ENCODE results near the gene PRDM8.

PRDM8 gene

GRCh38 chr4:80202741-80203553 is 5.6 kb downstream of the PRDM8 start:
- FAIRE-seq, result no peak
- DNase-seq (ENCODE audit: insufficient read length), result no peak
- TF ChIP-seq POLR2AphosphoS5 (IDR thresholded peaks at IDR 0.05; ENCODE audit: low read depth, low read length), result no peak
- no peak for TF ChIP-seq TAF1 (IDR thresholded peaks at IDR 0.05; ENCODE audit: borderline replicate concordance, low read depth, low read length)
- no peak for TF ChIP-seq POLR2A (IDR thresholded peaks at IDR 0.05; ENCODE audit: low read depth, low read length)

GRCh38 chr4:80204433-80205011 is 7.2 kb downstream of the PRDM8 start:
- no peak for FAIRE-seq
- no peak for DNase-seq (ENCODE audit: insufficient read length)
- TF ChIP-seq TAF1 (IDR thresholded peaks at IDR 0.05; ENCODE audit: borderline replicate concordance, low read depth, low read length) (no peak), POLR2A (IDR thresholded peaks at IDR 0.05; ENCODE audit: low read depth, low read length) (no peak), POLR2AphosphoS5 (IDR thresholded peaks at IDR 0.05; ENCODE audit: low read depth, low read length) (no peak)

- FAIRE-seq (no peak), DNase-seq (ENCODE audit: insufficient read length) (no peak)
- TF ChIP-seq TAF1 (IDR thresholded peaks at IDR 0.05; ENCODE audit: borderline replicate concordance, low read depth, low read length), result no peak
- no peak for TF ChIP-seq POLR2A (IDR thresholded peaks at IDR 0.05; ENCODE audit: low read depth, low read length)
- TF ChIP-seq POLR2AphosphoS5 (IDR thresholded peaks at IDR 0.05; ENCODE audit: low read depth, low read length), result no peak
Measured at GRCh38 chr4:80206111-80206510, 8.8 kb downstream of the PRDM8 start.

- FAIRE-seq (no peak), DNase-seq (ENCODE audit: insufficient read length) (no peak)
- TF ChIP-seq POLR2A (IDR thresholded peaks at IDR 0.05; ENCODE audit: low read depth, low read length) (no peak), TAF1 (IDR thresholded peaks at IDR 0.05; ENCODE audit: borderline replicate concordance, low read depth, low read length) (no peak), POLR2AphosphoS5 (IDR thresholded peaks at IDR 0.05; ENCODE audit: low read depth, low read length) (no peak)
Measured at GRCh38 chr4:80206521-80207171, 9.3 kb downstream of the PRDM8 start.

GRCh38 chr4:80207172-80207583 is 9.9 kb downstream of the PRDM8 start:
- FAIRE-seq (no peak), DNase-seq (ENCODE audit: insufficient read length) (no peak)
- TF ChIP-seq POLR2AphosphoS5 (IDR thresholded peaks at IDR 0.05; ENCODE audit: low read depth, low read length) (no peak), POLR2A (IDR thresholded peaks at IDR 0.05; ENCODE audit: low read depth, low read length) (no peak), TAF1 (IDR thresholded peaks at IDR 0.05; ENCODE audit: borderline replicate concordance, low read depth, low read length) (no peak)

GRCh38 chr4:80207664-80208063 is 10.4 kb downstream of the PRDM8 start:
- no peak for FAIRE-seq
- TF ChIP-seq POLR2A (IDR thresholded peaks at IDR 0.05; ENCODE audit: low read depth, low read length) (no peak), TAF1 (IDR thresholded peaks at IDR 0.05; ENCODE audit: borderline replicate concordance, low read depth, low read length) (no peak), POLR2AphosphoS5 (IDR thresholded peaks at IDR 0.05; ENCODE audit: low read depth, low read length) (no peak)
- DNase-seq (ENCODE audit: insufficient read length), result no peak

- no peak for DNase-seq (ENCODE audit: insufficient read length)
- TF ChIP-seq POLR2A (IDR thresholded peaks at IDR 0.05; ENCODE audit: low read depth, low read length), result no peak
- no peak for TF ChIP-seq POLR2AphosphoS5 (IDR thresholded peaks at IDR 0.05; ENCODE audit: low read depth, low read length)
- TF ChIP-seq TAF1 (IDR thresholded peaks at IDR 0.05; ENCODE audit: borderline replicate concordance, low read depth, low read length), result no peak
- no peak for FAIRE-seq
Measured at GRCh38 chr4:80208610-80209339, 11.5 kb downstream of the PRDM8 start.

- DNase-seq (ENCODE audit: insufficient read length), result no peak
- no peak for FAIRE-seq
- TF ChIP-seq POLR2A (IDR thresholded peaks at IDR 0.05; ENCODE audit: low read depth, low read length), result no peak
- TF ChIP-seq TAF1 (IDR thresholded peaks at IDR 0.05; ENCODE audit: borderline replicate concordance, low read depth, low read length), result no peak
- TF ChIP-seq POLR2AphosphoS5 (IDR thresholded peaks at IDR 0.05; ENCODE audit: low read depth, low read length), result no peak
Measured at GRCh38 chr4:80209340-80209701, 12.0 kb downstream of the PRDM8 start.

GRCh38 chr4:80210549-80210948 is 13.2 kb downstream of the PRDM8 start:
- FAIRE-seq, result no peak
- no peak for DNase-seq (ENCODE audit: insufficient read length)
- TF ChIP-seq TAF1 (IDR thresholded peaks at IDR 0.05; ENCODE audit: borderline replicate concordance, low read depth, low read length) (no peak), POLR2AphosphoS5 (IDR thresholded peaks at IDR 0.05; ENCODE audit: low read depth, low read length) (no peak), POLR2A (IDR thresholded peaks at IDR 0.05; ENCODE audit: low read depth, low read length) (no peak)

GRCh38 chr4:80213117-80213815 is 16.0 kb downstream of the PRDM8 start:
- FAIRE-seq (no peak), DNase-seq (ENCODE audit: insufficient read length) (no peak)
- TF ChIP-seq TAF1 (IDR thresholded peaks at IDR 0.05; ENCODE audit: borderline replicate concordance, low read depth, low read length) (no peak), POLR2AphosphoS5 (IDR thresholded peaks at IDR 0.05; ENCODE audit: low read depth, low read length) (no peak), POLR2A (IDR thresholded peaks at IDR 0.05; ENCODE audit: low read depth, low read length) (no peak)
